K562 (cell line): ENCODE data around the gene DDRGK1. TPM values are rescaled to one million over a fixed set of nuclear protein-coding genes. Genes with fewer than 3 reads are reported as not detected.
A peak's percentile ranks its signal among the peaks of the same experiment; 100 is the strongest.

Source experiments
- ATAC-seq: fragments of 200-7000 bp; cut with Tn5 transposase; 3 replicates; pipeline ENCODE4 v1.9.1; 2020; ENCODE audit warnings: moderate library complexity
- BruUV-seq: library from RNA; stranded (reverse); fragments of 400-500 nt; replicated peaks from 2 replicates; lab custom pipeline; 2021; lab: Mats Ljungman, UMichigan
- CTCF ChIA-PET: fragments of 300-600 bp; formaldehyde crosslinking; extraction: SDS; loops from one replicate; lab custom pipeline; 2021; ENCODE audit warnings: low intra/inter-chr PET ratio; lab: Yijun Ruan, JAX
- POLR2A ChIA-PET: fragments of 300-600, 350-650 bp; sonication (Branson Sonifier 250); formaldehyde crosslinking; extraction: SDS; loops from one replicate; lab custom pipeline; 2021; ENCODE audit warnings: antibody characterized with exemption, inconsistent platforms; lab: Yijun Ruan, JAX
- DNase-seq, 4 experiments: peaks; one replicate each; pipeline versions ENCODE4 v3.0.0 to v3.0.0-alpha.2; 2011 to 2018; ENCODE audit warnings: low spot score in 3 of 4, mixed read lengths in 3 of 4; ENCODE audit errors: extremely low read depth in 1 of 4
- FAIRE-seq: peaks from 2 replicates; lab custom pipeline; 2011; peaks lifted over from hg19 to GRCh38; lab: Jason Lieb, UNC
- H2AFZ ChIP-seq: 2 replicates; pipeline ENCODE4 v1.6.0; 2011; ENCODE audit warnings: low read depth, low read length, control low read depth, inconsistent platforms
- H3K27ac ChIP-seq: fragments of 200-600 bp; 3 replicates; pipeline ENCODE4 v1.8.0; 2011; ENCODE audit warnings: low read depth, mild to moderate bottlenecking, control low read depth, inconsistent platforms, low read length, moderate library complexity, mixed read lengths; ENCODE audit errors: extremely low read depth
- H3K27me3 ChIP-seq, 2 experiments: fragments of 300-600 bp in 1 of 2; 2 replicates in 1 of 2; 3 replicates in 1 of 2; pipeline versions ENCODE4 v1.6.0 to v1.8.0; 2011; ENCODE audit warnings: inconsistent platforms in 2 of 2, low read length in 2 of 2, mild to moderate bottlenecking in 1 of 2, mixed read lengths in 1 of 2, moderate library complexity in 1 of 2; ENCODE audit not compliant: control insufficient read depth in 2 of 2, insufficient read depth in 2 of 2
- H3K36me3 ChIP-seq: fragments of 300-600 bp; 3 replicates; pipeline ENCODE4 v1.8.0; 2011; ENCODE audit warnings: mild to moderate bottlenecking, low read length, inconsistent platforms; ENCODE audit not compliant: control insufficient read depth, insufficient read depth
- H3K4me1 ChIP-seq, 2 experiments: fragments of 200-600 bp in 1 of 2; replicated peaks in 1 of 2; 2 replicates in 1 of 2; 3 replicates in 1 of 2; pipeline versions ENCODE4 v1.5.1 to v1.8.0; 2011; ENCODE audit warnings: inconsistent platforms in 2 of 2, low read length in 2 of 2, mild to moderate bottlenecking in 1 of 2, mixed read lengths in 1 of 2, moderate library complexity in 1 of 2; ENCODE audit not compliant: control insufficient read depth in 2 of 2, insufficient read depth in 2 of 2
- H3K4me2 ChIP-seq: 2 replicates; pipeline ENCODE4 v1.6.1; 2011; ENCODE audit warnings: low read length, control low read depth, inconsistent platforms, mixed read lengths; ENCODE audit not compliant: insufficient read depth
- H3K4me3 ChIP-seq: fragments of 200-600 bp; sonication (generic), shearing (Covaris generic); 2 replicates; pipeline ENCODE4 v1.5.1; 2016; ENCODE audit warnings: control low read depth, inconsistent platforms
- H3K79me2 ChIP-seq: fragments of 200-600 bp; 3 replicates; pipeline ENCODE4 v1.8.0; 2011; ENCODE audit warnings: low read length, inconsistent platforms; ENCODE audit not compliant: control insufficient read depth, insufficient read depth
- H3K9ac ChIP-seq, 2 experiments: 2 replicates each; pipeline versions ENCODE4 v1.6.0 to v1.6.1; 2011; ENCODE audit warnings: low read depth in 2 of 2, low read length in 2 of 2, control low read depth in 1 of 2, inconsistent platforms in 1 of 2, mild to moderate bottlenecking in 1 of 2, mixed read lengths in 1 of 2; ENCODE audit not compliant: insufficient read depth in 1 of 2
- H3K9me1 ChIP-seq: one replicate; pipeline ENCODE4 v1.6.0; 2011; ENCODE audit warnings: inconsistent platforms, mild to moderate bottlenecking, low read length, moderate library complexity; ENCODE audit not compliant: control insufficient read depth, insufficient read depth
- H3K9me3 ChIP-seq: replicated peaks from 2 replicates; pipeline ENCODE4 v1.5.1; 2011; ENCODE audit warnings: low read depth, low read length, inconsistent platforms; ENCODE audit not compliant: control insufficient read depth, insufficient read depth
- H4K20me1 ChIP-seq: replicated peaks from 2 replicates; pipeline ENCODE4 v1.6.1; 2011; ENCODE audit warnings: low read length, inconsistent platforms, mixed read lengths; ENCODE audit not compliant: control insufficient read depth, insufficient read depth
- EGR1 ChIP-seq: fragments of 450-650 bp; conservative IDR thresholded peaks from 2 replicates; pipeline ENCODE4 v1.6.1; 2017; ENCODE audit warnings: mild to moderate bottlenecking
- ESRRB ChIP-seq: fragments of 250-450 bp; sonication (Bioruptor Pico); IDR thresholded peaks from 2 replicates; pipeline ENCODE4 v1.5.0; 2020; ENCODE audit warnings: mild to moderate bottlenecking, moderate library complexity, borderline replicate concordance
- FOSL1 ChIP-seq: fragments of 200-800 bp; sonication (Bioruptor generic); conservative IDR thresholded peaks from 2 replicates; pipeline ENCODE4 v1.6.1; 2016; ENCODE audit warnings: missing genetic modification characterization, missing compliant biosample characterization
- JUND ChIP-seq, 2 experiments: IDR thresholded peaks; 2 replicates in 1 of 2; 3 replicates in 1 of 2; pipeline ENCODE4 v1.6.1; 2011; ENCODE audit warnings: borderline replicate concordance in 2 of 2, low read depth in 2 of 2, low read length in 2 of 2, improper control_type of control experiment in 1 of 2, missing biosample characterization in 1 of 2, missing genetic modification characterization in 1 of 2, missing genetic modification reagents in 1 of 2
- SMAD1 ChIP-seq: fragments of 150-350 bp; IDR thresholded peaks from 2 replicates; pipeline ENCODE4 v1.6.1; 2014; ENCODE audit warnings: low read length, low read depth; ENCODE audit not compliant: partially characterized antibody
- SPI1 ChIP-seq: IDR thresholded peaks from 2 replicates; pipeline ENCODE4 v1.6.1; 2011; ENCODE audit warnings: low read depth, low read length, control low read depth, borderline replicate concordance
- SREBF2 ChIP-seq: sonication (generic); formaldehyde crosslinking; IDR thresholded peaks from 2 replicates; pipeline ENCODE4 v1.4.0; 2020; ENCODE audit warnings: mild to moderate bottlenecking, missing genetic modification reagents
- TFAM ChIP-seq: fragments of 250-450 bp; sonication (Bioruptor Pico); conservative IDR thresholded peaks from 2 replicates; pipeline ENCODE4 v1.5.0; 2021; ENCODE audit warnings: mild to moderate bottlenecking, moderate library complexity
- USF1 ChIP-seq: sonication (generic); formaldehyde crosslinking; IDR thresholded peaks from 2 replicates; pipeline ENCODE4 v1.9.0; 2022; ENCODE audit warnings: mild to moderate bottlenecking, missing genetic modification reagents
- ZBTB11 ChIP-seq, 3 experiments: fragments of 200-800 bp in 1 of 3; fragments of 250-450 bp in 1 of 3; fragments of 450-650 bp in 1 of 3; sonication (Bioruptor Pico) in 1 of 3; sonication (Bioruptor generic) in 1 of 3; formaldehyde crosslinking in 1 of 3; IDR thresholded peaks; 2 replicates each; pipeline versions ENCODE4 v1.6.1 to v1.8.0; 2016 to 2022; ENCODE audit warnings: mild to moderate bottlenecking in 2 of 3, missing genetic modification characterization in 2 of 3, missing compliant biosample characterization in 1 of 3, moderate library complexity in 1 of 3
- ZC3H4 ChIP-seq: sonication (generic); formaldehyde crosslinking; IDR thresholded peaks from 2 replicates; pipeline ENCODE4 v1.9.0; 2021; ENCODE audit warnings: missing genetic modification reagents, borderline replicate concordance
- ZFX ChIP-seq: sonication (generic); formaldehyde crosslinking; IDR thresholded peaks from 2 replicates; pipeline ENCODE4 v1.8.0; 2022; ENCODE audit warnings: mild to moderate bottlenecking, missing genetic modification reagents, moderate library complexity
- ZNF395 ChIP-seq: fragments of 200-800 bp; sonication (Bioruptor generic); IDR thresholded peaks from 2 replicates; pipeline ENCODE4 v1.6.1; 2017; ENCODE audit warnings: missing genetic modification characterization, missing compliant biosample characterization
- WGBS: fragments of 100-300 bp; shearing (Covaris generic); methylation state at CpG from one replicate; pipeline ENCODE4 v1.1.6; 2016; ENCODE audit warnings: low coverage, mixed read lengths; ENCODE audit not compliant: insufficient coverage; ENCODE audit errors: missing lambda C conversion rate; 5-methylcytosine and 5-hydroxymethylcytosine counted together
- in situ Hi-C: fragments of 300-500 bp; cut with MboI; formaldehyde crosslinking; loops from 4 replicates; pipeline ENCODE4 v1.15.0; 2018; ENCODE audit warnings: inconsistent platforms, mixed read lengths
- intact Hi-C: fragments of 100-400 bp; cut with micrococcal nuclease; formaldehyde crosslinking; loops from 2 replicates; pipeline ENCODE4 v1.14.2; 2022
- polyA plus RNA-seq, 8 experiments: library from polyadenylated mRNA; depleted of rRNA in 4 of 8; stranded (reverse) in 5 of 8; unstranded in 3 of 8; fragments of >200 nt; fragmentation: Nextera tagmentation in 2 of 8; fragmentation: Illumina TruSeq in 1 of 8; extraction: Ambion mirVana in 2 of 8; extraction: Trizol in 1 of 8; gene quantifications; 2 replicates each; pipeline versions ENCODE4 v1.2.1 to v1.2.3, GENCODE V29; 2011 to 2014; ENCODE audit warnings: inconsistent platforms in 1 of 8, missing spikeins in 1 of 8
- total RNA-seq, 7 experiments: library from RNA; depleted of rRNA in 6 of 7; stranded (reverse); fragments of >200 nt in 6 of 7; fragmentation: Illumina TruSeq in 2 of 7; extraction: Trizol in 2 of 7; gene quantifications; 2 replicates each; pipeline versions ENCODE4 v1.2.1 to v1.2.3, GENCODE V29; 2011 to 2021; ENCODE audit warnings: low replicate concordance in 1 of 7

Gene DDRGK1
- total and polyA plus RNA-seq, 9 of the 15 experiments (the other 6 are each of a cell fraction or from before 2014, with no cell fraction given), result 2.3 to 54.4 (median 29.1) TPM

- WGBS, result 32% methylated on average over 8 of the region's 8 CpGs
- H3K4me2 ChIP-seq, result peak overlapping the region; percentile 88
- intact Hi-C loops (no loop called here), in situ Hi-C loops (no loop called here)
- peak overlapping the region; percentile 46 for H3K27ac ChIP-seq
- DNase-seq, result no peak
- no peaks in the 10 kb centered on the region for H3K27me3 ChIP-seq
- peaks cover 38% of the 10 kb centered on the region for H3K36me3 ChIP-seq
- peaks cover 26% of the 10 kb centered on the region for H4K20me1 ChIP-seq
- peaks cover 78% of the 10 kb centered on the region for H3K79me2 ChIP-seq
- BruUV-seq, result no TSS peak
- FAIRE-seq, result peak; percentile 78
- peak overlapping the region; percentile 54 to 93; a peak in 3 of 4 replicates for H3K9ac ChIP-seq
- ChIA-PET CTCF (no interaction called here), POLR2A (interaction anchor here (0.5 to 4.1 kb wide), 3 partner anchors 9 to 79 kb away, joined by 3 to 42 read pairs (median 3); no protein-coding TSS in a partner anchor)
- peak; percentile 9; the same call in 1 of the 3 replicates for ATAC-seq
- peaks cover 13 to 17% of the 10 kb centered on the region in 2 experiments; a peak in 4 of 5 replicates for H3K4me1 ChIP-seq
- H3K4me3 ChIP-seq, result peak overlapping the region; percentile 33
- H3K9me1 ChIP-seq, result no peaks in the 10 kb centered on the region
- H3K9me3 ChIP-seq, result no peaks in the 10 kb centered on the region
- no peak overlapping the region for H2AFZ ChIP-seq
- 0 out of 2 replicates have a peak, but pooled peaks have one; percentile 38 for TF ChIP-seq USF1 (CRISPR knock-in tag)
- TF ChIP-seq EGR1, result no peak
- TF ChIP-seq TFAM, result no peak
- no peak for TF ChIP-seq ZNF395 (CRISPR knock-in tag)
- TF ChIP-seq ZFX, result no peak
- TF ChIP-seq SMAD1, result no peak
- peak; percentile 14; the same call in 1 of the 2 replicates for TF ChIP-seq SPI1
- TF ChIP-seq JUND (IDR thresholded peaks at IDR 0.05; ENCODE audit: borderline replicate concordance, low read depth, low read length), result 0 out of 2 replicates have a peak, but pooled peaks have one; percentile 18
- TF ChIP-seq JUND (tag; IDR thresholded peaks at IDR 0.05; ENCODE audit: borderline replicate concordance, low read depth, low read length), result no peak
- no peak for TF ChIP-seq SREBF2 (CRISPR knock-in tag)
- TF ChIP-seq FOSL1, result peak; percentile 61
- no peak for TF ChIP-seq ESRRB (CRISPR knock-in tag)
- no peak for TF ChIP-seq ZC3H4 (CRISPR knock-in tag)
- no peak for TF ChIP-seq ZBTB11 (CRISPR knock-in tag; IDR thresholded peaks at IDR 0.05)
These were observed 47.5 kb downstream of the DDRGK1 start for GRCh38 chr20:3156811-3157619.
